ENCODE results near the gene DAPK2. TPM values are rescaled to one million over a fixed set of nuclear protein-coding genes. Genes with fewer than 3 reads are reported as not detected.

Gene DAPK2
- total and polyA plus RNA-seq, 12 donors, result 20.8 to 62.6 (median 38.5) TPM

GRCh38 chr15:63911160-63911559, 135.1 kb downstream of the DAPK2 start:
- WGBS, 2 donors, result 75 to 91% methylated on average over 4 of the region's 4 CpGs
- Histone ChIP-seq H3K4me1 (peaks cover 11 to 54% (median 32%) of the 10 kb centered on the region in 9 donors), H3K36me3 (peaks cover 0 to 15% (median 0%) of the 10 kb centered on the region in 9 donors), H3K27me3 (no peaks in the 10 kb centered on the region), H3K9me3 (no peaks in the 10 kb centered on the region), H3K27ac (no peak overlapping the region), H3K4me3 (no peak overlapping the region)
- TF ChIP-seq CTCF (IDR thresholded peaks at IDR 0.05), result no peak
- ATAC-seq, result no peak
- no peak for DNase-seq
- intact Hi-C loops (cut with DNase I), result loop anchor here in 5 of 10 donors (2.0 to 10.0 kb wide), 3 partner anchors 32 to 136 kb away; partner anchors contain the start of gene DAPK2 (in 4 of the 5)

- intact Hi-C loops (cut with DNase I), result loop anchor here in 5 of 10 donors (2.0 to 10.0 kb wide), 3 partner anchors 33 to 137 kb away; partner anchors contain the start of gene DAPK2 (in 4 of the 5)
- Histone ChIP-seq H3K27ac (peak overlapping the region in 8 of 10 donors; percentile 11 to 73 (median 59)), H3K4me1 (peaks cover 3 to 47% (median 27%) of the 10 kb centered on the region in 9 donors), H3K36me3 (peaks cover 0 to 15% (median 0%) of the 10 kb centered on the region in 9 donors), H3K27me3 (no peaks in the 10 kb centered on the region), H3K4me3 (no peak overlapping the region), H3K9me3 (no peaks in the 10 kb centered on the region)
- no peak for DNase-seq
- ATAC-seq, result peak; percentile 15 to 45 (median 25)
- TF ChIP-seq CTCF (IDR thresholded peaks at IDR 0.05), result no peak
- 36 to 46% methylated on average over 10 of the region's 10 CpGs for WGBS, 2 donors
These were observed 136.4 kb downstream of the DAPK2 start for GRCh38 chr15:63909819-63910437.

GRCh38 chr15:63908991-63909390, 137.3 kb downstream of the DAPK2 start:
- intact Hi-C loops (cut with DNase I), result no loop called here
- Histone ChIP-seq H3K4me1 (peaks cover 3 to 44% (median 26%) of the 10 kb centered on the region in 9 donors), H3K36me3 (peaks cover 0 to 15% (median 0%) of the 10 kb centered on the region in 9 donors), H3K27ac (peak overlapping the region in 2 of 10 donors; percentile 41 to 73), H3K4me3 (no peak overlapping the region), H3K27me3 (no peaks in the 10 kb centered on the region), H3K9me3 (no peaks in the 10 kb centered on the region)
- WGBS, 2 donors, result 60 to 65% methylated on average over 2 of the region's 2 CpGs
- no peak for ATAC-seq
- DNase-seq, result no peak
- TF ChIP-seq CTCF (IDR thresholded peaks at IDR 0.05), result no peak

- DNase-seq, result no peak
- 92 to 97% methylated on average over 7 of the region's 7 CpGs for whole genome bisulfite sequencing, 2 donors
- Histone ChIP-seq H3K9me3 (no peaks in the 10 kb centered on the region), H3K4me1 (peaks cover 3 to 44% (median 26%) of the 10 kb centered on the region in 9 donors), H3K4me3 (no peak overlapping the region), H3K27ac (no peak overlapping the region), H3K27me3 (no peaks in the 10 kb centered on the region), H3K36me3 (peaks cover 0 to 15% (median 0%) of the 10 kb centered on the region in 9 donors)
- no peak for ATAC-seq
- intact Hi-C loops (cut with DNase I), result no loop called here
- no peak for TF ChIP-seq CTCF (IDR thresholded peaks at IDR 0.05)
These were observed 138.0 kb downstream of the DAPK2 start for GRCh38 chr15:63908281-63908680.
